ENCODE data around the gene RASSF5. TPM values are rescaled to one million over a fixed set of nuclear protein-coding genes. Genes with fewer than 3 reads are reported as not detected.

The RASSF5 gene
- total and polyA plus RNA-seq, 2 donors (not counting 1 experiment from before 2014, with no cell fraction given): 69.7 to 146 TPM

DNA sequence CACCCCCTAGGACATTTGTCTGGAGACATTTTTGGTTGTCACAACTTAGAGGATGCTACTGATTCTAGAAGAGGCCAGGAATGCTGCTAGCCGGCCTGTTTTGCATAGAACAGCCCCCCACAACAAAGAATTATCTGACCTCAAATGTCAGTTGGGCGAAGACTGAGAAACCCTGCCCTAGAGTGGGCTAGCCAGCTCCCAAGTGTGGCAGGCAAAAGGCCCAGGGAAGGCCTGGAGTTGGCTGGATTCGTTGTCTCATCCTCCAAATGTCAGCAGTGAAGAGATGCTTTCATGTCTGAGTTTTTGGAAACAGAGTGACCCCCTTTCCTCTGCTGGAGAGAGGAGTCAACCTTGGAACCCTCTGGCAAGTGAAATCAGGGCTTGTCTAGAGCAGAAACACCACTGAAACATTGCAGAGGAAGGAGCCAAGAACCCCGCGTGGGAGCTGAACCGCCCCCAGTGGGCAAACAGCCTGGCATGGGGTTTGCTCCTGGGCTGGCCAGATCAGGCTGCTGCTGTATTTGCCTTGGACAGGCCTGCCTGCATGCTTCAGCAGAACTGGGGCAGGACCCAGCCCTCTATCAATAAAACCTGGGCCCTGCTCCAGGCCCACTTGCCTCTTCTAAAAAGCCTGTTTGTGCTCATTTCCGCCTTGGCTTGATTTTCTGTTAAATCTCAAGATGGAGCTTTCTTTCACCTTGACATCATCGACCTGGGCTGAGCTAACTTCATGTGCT, 32.9 kb downstream of the RASSF5 start:
- CTCF ChIA-PET: interaction anchor here (1.1 to 29.7 kb wide), 6 partner anchors 18 to 123 kb away, joined by 3 to 1018 read pairs (median 26); no protein-coding TSS in a partner anchor
- H3K4me2 ChIP-seq (replicated peaks; ENCODE audit: low read depth, low read length, poor library complexity, severe bottlenecking): no peak overlapping the region
- no peak overlapping the region for H3K27ac ChIP-seq (ENCODE audit: low read length in 2 of 2)
- Mint-ChIP-seq H3K27ac (no peak overlapping the region), H3K9me3 (ENCODE audit: insufficient read depth) (no peaks in the 10 kb centered on the region), H3K4me3 (no peak overlapping the region), H3K27me3 (no peaks in the 10 kb centered on the region), H3K4me1 (peaks cover 6% of the 10 kb centered on the region)
- H3K4me3 ChIP-seq (ENCODE audit: control extremely low read depth in 1 of 5, extremely low read depth in 1 of 5, insufficient read depth in 1 of 5, low read depth in 2 of 5, low read length in 4 of 5): no peak overlapping the region
- WGBS (ENCODE audit: insufficient coverage): 98% methylated on average over 5 of the region's 8 CpGs
- no peak overlapping the region for H3K9ac ChIP-seq (ENCODE audit: low read length)
- TF ChIP-seq, protein P1, sequence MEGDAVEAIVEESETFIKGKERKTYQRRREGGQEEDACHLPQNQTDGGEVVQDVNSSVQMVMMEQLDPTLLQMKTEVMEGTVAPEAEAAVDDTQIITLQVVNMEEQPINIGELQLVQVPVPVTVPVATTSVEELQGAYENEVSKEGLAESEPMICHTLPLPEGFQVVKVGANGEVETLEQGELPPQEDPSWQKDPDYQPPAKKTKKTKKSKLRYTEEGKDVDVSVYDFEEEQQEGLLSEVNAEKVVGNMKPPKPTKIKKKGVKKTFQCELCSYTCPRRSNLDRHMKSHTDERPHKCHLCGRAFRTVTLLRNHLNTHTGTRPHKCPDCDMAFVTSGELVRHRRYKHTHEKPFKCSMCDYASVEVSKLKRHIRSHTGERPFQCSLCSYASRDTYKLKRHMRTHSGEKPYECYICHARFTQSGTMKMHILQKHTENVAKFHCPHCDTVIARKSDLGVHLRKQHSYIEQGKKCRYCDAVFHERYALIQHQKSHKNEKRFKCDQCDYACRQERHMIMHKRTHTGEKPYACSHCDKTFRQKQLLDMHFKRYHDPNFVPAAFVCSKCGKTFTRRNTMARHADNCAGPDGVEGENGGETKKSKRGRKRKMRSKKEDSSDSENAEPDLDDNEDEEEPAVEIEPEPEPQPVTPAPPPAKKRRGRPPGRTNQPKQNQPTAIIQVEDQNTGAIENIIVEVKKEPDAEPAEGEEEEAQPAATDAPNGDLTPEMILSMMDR (IDR thresholded peaks at IDR 0.05): no peak
- TF ChIP-seq EZH2 (IDR thresholded peaks at IDR 0.05; ENCODE audit: borderline replicate concordance, insufficient read depth, low read depth, low read length, poor library complexity, severe bottlenecking): no peak
- no peaks in the 10 kb centered on the region for H3K36me3 ChIP-seq (replicated peaks in 1 of 2; ENCODE audit: control extremely low read depth in 1 of 2, control insufficient read depth in 1 of 2, extremely low read depth in 1 of 2, insufficient read depth in 2 of 2, low read length in 1 of 2)
- DNase-seq (no peak), ATAC-seq (ENCODE audit: low read depth) (no peak)
- intact Hi-C loops (cut with micrococcal nuclease): no loop called here
- no peaks in the 10 kb centered on the region for H4K20me1 ChIP-seq (ENCODE audit: control insufficient read depth, insufficient read depth, low read length, poor library complexity, severe bottlenecking)
- H3K9me3 ChIP-seq (ENCODE audit: control extremely low read depth in 1 of 3, control insufficient read depth in 2 of 3, insufficient read depth in 1 of 3, low read length in 2 of 3): no peaks in the 10 kb centered on the region
- H2AFZ ChIP-seq (ENCODE audit: insufficient read depth, low read depth, low read length, poor library complexity, severe bottlenecking): no peak overlapping the region
- H3K27me3 ChIP-seq (replicated peaks in 1 of 4; ENCODE audit: control extremely low read depth in 1 of 4, control insufficient read depth in 3 of 4, insufficient read depth in 4 of 4, low read length in 3 of 4): no peaks in the 10 kb centered on the region
- POLR2A ChIA-PET: no interaction called here
- H3K4me1 ChIP-seq (ENCODE audit: control insufficient read depth in 2 of 2, insufficient read depth in 2 of 2, low read length in 2 of 2): peaks cover 0 to 6% of the 10 kb centered on the region in 2 donors
- peaks cover 4% of the 10 kb centered on the region for H3K79me2 ChIP-seq (ENCODE audit: control insufficient read depth, insufficient read depth, low read length)

DNA sequence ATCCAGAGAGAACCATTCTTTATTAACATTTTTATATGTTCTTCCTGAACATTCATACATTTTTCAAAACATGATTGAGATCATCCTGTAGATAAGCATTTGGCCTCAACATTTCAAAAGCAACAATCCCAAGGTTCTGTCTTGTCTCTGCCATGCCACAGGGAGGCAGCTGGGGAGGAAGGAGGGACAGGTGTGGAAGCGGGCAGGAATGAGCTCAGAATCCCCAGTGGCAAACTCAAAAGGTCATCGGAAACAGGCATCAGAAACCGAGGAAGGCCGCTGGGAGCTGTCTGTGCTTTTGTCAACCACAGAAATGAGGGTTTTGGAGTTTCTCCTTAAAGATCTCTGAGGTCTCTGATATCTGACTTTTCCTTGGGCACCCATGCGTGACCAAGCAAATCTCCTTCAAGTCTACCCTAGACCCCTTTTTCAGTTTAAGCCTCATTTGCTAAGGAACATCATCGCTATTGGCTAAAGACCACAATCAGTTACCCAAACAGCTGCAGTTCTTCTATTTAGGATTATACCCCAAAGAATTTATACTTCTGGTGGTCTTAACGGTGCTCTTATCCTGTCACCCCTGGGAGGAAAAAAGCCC, 34.0 kb downstream of the RASSF5 start:
- 100% methylated on average over 5 of the region's 7 CpGs for WGBS (ENCODE audit: insufficient coverage)
- intact Hi-C loops (cut with micrococcal nuclease): no loop called here
- Histone ChIP-seq H2AFZ (ENCODE audit: insufficient read depth, low read depth, low read length, poor library complexity, severe bottlenecking) (no peak overlapping the region), H4K20me1 (ENCODE audit: control insufficient read depth, insufficient read depth, low read length, poor library complexity, severe bottlenecking) (no peaks in the 10 kb centered on the region), H3K4me2 (replicated peaks; ENCODE audit: low read depth, low read length, poor library complexity, severe bottlenecking) (no peak overlapping the region), H3K27ac (ENCODE audit: low read length in 2 of 2) (no peak overlapping the region), H3K36me3 (replicated peaks in 1 of 2; ENCODE audit: control extremely low read depth in 1 of 2, control insufficient read depth in 1 of 2, extremely low read depth in 1 of 2, insufficient read depth in 2 of 2, low read length in 1 of 2) (no peaks in the 10 kb centered on the region), H3K9ac (ENCODE audit: low read length) (no peak overlapping the region), H3K27me3 (replicated peaks in 1 of 4; ENCODE audit: control extremely low read depth in 1 of 4, control insufficient read depth in 3 of 4, insufficient read depth in 4 of 4, low read length in 3 of 4) (no peaks in the 10 kb centered on the region), H3K79me2 (ENCODE audit: control insufficient read depth, insufficient read depth, low read length) (peaks cover 7% of the 10 kb centered on the region), H3K4me1 (ENCODE audit: control insufficient read depth in 2 of 2, insufficient read depth in 2 of 2, low read length in 2 of 2) (peaks cover 0 to 6% of the 10 kb centered on the region in 2 donors), H3K4me3 (ENCODE audit: control extremely low read depth in 1 of 5, extremely low read depth in 1 of 5, insufficient read depth in 1 of 5, low read depth in 2 of 5, low read length in 4 of 5) (no peak overlapping the region), H3K9me3 (ENCODE audit: control extremely low read depth in 1 of 3, control insufficient read depth in 2 of 3, insufficient read depth in 1 of 3, low read length in 2 of 3) (no peaks in the 10 kb centered on the region)
- ATAC-seq (ENCODE audit: low read depth) (no peak), DNase-seq (no peak)
- Mint-ChIP-seq H3K4me3 (no peak overlapping the region), H3K27ac (no peak overlapping the region), H3K9me3 (ENCODE audit: insufficient read depth) (no peaks in the 10 kb centered on the region), H3K27me3 (no peaks in the 10 kb centered on the region), H3K4me1 (peaks cover 7% of the 10 kb centered on the region)
- POLR2A ChIA-PET: interaction anchor here (1.0 kb wide), 1 partner anchor 38 kb away, joined by 3 read pairs; no protein-coding TSS in a partner anchor
- TF ChIP-seq, protein P1 (IDR thresholded peaks at IDR 0.05): no peak
- TF ChIP-seq EZH2 (IDR thresholded peaks at IDR 0.05; ENCODE audit: borderline replicate concordance, insufficient read depth, low read depth, low read length, poor library complexity, severe bottlenecking): no peak
- CTCF ChIA-PET: interaction anchor here (0.6 to 29.7 kb wide), 8 partner anchors 16 to 185 kb away, joined by 3 to 1018 read pairs (median 10); no protein-coding TSS in a partner anchor

Data from B cell (primary cell).